GM21529 (cell line): ENCODE measurements around the gene CRYL1.
"Not testable (repeated sequence)": the region's sequence is repeated elsewhere in the genome, so short reads cannot be mapped to it uniquely, and the experiment has no call there.

ENCODE experiments used
- ATAC-seq: cut with Tn5 transposase; IDR thresholded peaks from one replicate; pipeline ENCODE4 v1.9.1; 2021; ENCODE audit not compliant: unreplicated experiment

The CRYL1 gene

DNA sequence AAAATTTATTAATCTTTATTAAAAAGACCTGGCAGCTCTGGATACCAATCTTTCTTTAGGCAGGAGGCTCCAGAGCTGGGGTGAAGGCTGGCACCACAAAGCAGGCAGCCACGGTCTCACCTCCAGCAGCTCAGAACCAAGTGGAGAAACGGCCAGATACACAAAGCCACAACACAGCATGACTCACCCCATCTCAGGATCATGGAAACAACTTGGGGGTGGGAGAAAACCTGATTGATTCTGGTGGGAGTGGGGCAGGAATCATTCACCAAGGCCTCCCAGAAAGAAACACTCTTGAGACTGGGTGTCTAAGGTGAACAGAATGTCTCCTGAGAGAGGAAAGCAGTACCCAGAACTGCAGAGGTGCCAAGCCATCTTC lies 64.2 kb downstream of the CRYL1 start:
- no peak for ATAC-seq

DNA sequence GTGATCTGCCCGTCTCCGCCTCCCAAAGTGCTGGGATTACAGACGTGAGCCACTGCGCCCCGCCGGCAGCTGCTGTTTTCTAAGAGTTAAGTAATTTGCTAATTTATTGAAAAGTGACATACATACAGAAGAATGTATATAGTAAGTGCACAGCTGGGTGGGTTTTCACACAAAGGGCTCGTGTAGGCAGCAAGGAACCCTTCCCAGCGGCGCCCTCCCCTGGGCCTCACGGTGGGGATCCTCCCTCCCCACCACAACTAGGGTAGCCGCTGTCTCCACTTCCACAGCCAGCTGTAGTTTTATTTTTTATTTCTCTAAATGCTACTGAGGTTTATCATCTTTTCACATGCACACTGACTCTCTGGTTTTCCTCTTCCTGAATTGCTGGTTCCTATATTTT lies 64.9 kb downstream of the CRYL1 start:
- ATAC-seq: no peak

- ATAC-seq: no peak
Measured at GRCh38 chr13:20457670-20458069, 68.0 kb downstream of the CRYL1 start.

DNA sequence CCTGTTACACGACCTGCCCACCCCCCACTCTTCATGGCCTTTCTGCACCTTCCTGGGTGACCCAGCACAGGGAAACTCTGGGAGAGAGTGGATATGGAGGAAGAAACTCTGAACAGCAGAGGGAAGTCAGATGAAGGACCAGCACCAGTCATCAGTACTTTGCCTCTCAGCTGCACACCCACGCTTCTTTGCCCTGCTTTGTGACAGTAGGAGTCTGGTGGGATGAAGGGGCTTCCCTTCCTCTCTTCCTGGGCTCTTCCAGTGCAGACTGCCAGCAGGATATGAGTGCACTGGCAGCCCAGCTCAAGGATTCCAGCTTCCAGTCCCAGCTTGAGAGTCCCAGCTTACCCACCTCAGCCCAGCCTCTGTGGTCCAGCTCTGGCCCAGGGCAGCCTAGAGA lies 68.9 kb downstream of the CRYL1 start:
- ATAC-seq: no peak

DNA sequence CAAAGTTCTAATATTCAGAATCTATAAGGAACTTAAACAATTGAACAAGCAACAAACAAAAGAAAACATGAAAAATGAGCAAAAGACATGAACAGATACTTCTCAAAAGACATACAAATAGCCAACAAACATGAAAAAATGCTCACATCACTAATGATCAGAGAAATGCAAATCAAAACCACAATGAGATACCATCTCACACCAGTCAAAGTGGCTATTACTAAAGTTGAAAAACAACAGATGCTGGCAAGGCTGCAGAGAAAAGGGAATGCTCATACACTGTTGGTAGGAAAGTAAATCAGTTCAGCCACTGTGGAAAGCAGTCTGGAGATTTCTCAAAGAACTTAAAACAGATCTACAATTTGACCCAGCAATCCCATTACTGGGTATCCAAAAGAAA lies 74.3 kb downstream of the CRYL1 start:
- ATAC-seq: no peak

DNA sequence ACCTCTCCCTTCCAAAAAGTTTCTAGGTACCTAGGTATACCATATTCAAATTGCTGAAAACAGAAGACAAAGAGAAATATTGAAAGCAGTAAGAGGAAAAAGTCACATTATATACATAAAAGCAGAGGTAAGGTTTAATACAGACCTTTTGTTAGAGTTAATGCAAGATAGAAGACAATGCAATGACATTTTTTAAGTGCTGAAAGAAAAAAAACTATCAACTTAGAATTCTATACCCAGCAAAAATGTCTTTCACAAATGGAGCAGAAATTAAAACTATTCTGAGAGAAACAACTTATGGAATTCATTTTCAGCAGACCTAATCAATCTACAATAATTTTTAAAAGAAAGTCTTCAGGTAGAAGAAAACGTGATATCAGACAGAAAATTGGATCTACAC lies 77.2 kb downstream of the CRYL1 start:
- no peak for ATAC-seq

- ATAC-seq: no peak
Measured at GRCh38 chr13:20446900-20447299, 78.8 kb downstream of the CRYL1 start.

DNA sequence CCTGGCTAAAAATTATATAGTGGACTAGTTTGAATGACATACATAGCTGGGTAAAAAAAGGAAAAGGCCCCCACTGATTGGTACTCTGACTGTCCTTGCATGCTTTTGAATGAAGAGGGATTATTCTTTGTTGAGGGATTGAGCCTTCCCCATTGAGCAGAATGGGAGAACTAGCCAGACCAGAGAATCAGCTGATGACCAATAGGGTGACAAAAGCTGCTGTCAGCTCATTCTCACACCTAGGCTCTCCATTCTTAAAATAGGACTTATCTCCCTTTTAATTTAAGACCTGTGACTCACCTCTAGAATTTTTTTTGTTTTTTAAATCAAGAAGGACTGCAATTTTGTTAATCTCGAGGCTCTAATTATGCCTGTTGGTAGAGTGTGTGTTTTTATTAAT lies 79.3 kb downstream of the CRYL1 start:
- ATAC-seq: no peak

GRCh38 chr13:20442798-20443381 lies 82.8 kb downstream of the CRYL1 start:
- ATAC-seq: no peak

- ATAC-seq: no peak
Measured at GRCh38 chr13:20442375-20442774, 83.3 kb downstream of the CRYL1 start.

GRCh38 chr13:20441879-20442278 lies 83.8 kb downstream of the CRYL1 start:
- no peak for ATAC-seq

DNA sequence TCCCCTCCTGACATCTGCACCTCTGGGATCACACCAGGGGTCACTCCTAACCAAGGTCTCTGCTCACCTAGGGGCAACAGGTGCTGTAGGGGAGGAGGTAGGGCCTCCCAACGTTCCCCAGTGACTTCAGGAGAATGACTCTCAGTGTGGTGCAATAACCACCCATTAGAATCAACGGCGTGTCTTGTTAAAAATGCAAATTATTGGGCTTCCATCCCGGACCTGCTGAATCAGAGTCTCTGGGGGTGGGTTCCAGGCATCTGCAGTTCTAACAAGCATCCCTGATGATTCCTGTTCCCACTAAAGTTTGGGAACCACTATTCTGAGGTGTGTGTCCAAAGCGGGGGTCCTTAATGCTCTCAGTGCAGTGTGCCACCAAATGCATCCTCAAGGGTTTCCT lies 84.6 kb downstream of the CRYL1 start:
- no peak for ATAC-seq

DNA sequence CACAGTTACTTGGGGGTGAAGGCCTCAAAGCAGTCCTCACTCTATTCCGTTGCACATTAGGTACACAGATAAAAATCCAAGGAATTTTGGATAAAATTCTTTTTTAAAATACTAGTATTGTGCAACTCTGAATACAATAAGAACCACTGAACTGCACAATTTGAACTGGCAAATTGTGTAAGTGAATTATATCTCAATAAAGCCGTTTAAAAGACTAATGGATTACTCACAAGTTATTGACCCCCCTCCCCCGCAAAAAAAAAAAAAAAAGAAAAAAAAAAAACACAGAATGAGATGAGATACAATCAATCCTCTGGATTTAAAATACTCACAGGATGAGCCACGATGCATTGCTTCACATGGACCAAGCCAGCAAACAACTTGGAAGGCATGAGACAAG lies 86.4 kb downstream of the CRYL1 start:
- ATAC-seq: no peak

GRCh38 chr13:20438801-20439200 lies 86.9 kb downstream of the CRYL1 start:
- ATAC-seq: no peak

DNA sequence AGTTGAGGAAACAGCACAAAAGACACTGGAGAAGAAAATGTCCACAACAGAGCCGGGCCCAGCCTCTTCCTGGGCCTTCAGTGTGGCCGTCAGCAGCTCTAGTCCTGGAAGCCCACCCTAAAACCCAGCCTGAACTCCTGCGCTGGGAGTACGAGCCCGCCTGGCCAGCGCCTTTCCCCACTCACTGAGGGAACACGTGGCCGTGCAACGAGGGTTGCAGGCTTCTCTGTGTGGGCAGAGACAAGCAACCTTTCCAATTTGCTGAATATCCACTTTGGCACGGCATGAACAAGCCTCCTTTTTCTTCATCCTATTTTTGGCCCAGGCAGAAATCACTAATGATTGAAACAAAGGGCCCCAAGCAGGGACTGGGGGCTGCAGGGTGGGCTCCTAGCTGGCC lies 89.2 kb downstream of the CRYL1 start:
- ATAC-seq: no peak

DNA sequence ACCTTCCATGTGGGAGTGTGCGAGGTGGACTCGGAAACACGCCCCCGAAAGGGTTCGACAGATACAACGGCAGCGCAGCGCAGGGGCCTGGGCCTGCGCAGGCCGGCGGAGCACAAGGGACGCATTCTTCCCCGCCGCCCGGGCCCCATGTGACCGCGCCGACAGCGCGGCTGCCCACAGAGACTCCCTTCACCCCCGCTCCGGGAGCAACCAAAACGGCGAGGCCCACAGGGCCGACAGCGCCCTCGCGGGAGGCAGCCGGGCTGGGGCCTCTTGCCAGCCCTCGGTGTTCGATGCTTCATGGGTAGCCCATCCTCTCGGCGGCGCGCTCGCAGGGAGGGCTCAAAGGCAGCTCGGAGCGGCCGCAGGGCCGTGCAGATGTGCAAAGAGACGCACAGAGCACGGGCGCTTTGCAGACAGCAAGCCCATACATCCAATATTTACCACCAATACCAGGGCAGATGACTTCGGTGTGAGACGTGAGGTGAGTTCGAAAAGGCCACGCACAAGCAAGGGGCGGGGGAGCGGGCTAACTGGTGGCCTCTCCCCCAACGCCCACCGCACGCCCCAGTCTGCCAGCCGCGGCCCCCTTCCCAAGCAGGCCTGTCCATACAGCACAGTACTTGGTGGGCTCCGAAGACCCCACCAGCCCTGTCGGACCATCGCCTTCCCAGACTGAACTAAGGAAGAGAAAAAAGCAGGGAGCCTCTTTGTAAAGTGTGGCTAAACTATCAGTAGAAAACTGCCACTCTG lies 89.9 kb downstream of the CRYL1 start:
- no peak for ATAC-seq

GRCh38 chr13:20434210-20434609 lies 91.4 kb downstream of the CRYL1 start:
- ATAC-seq: not testable (repeated sequence)

GRCh38 chr13:20431687-20432384 lies 93.8 kb downstream of the CRYL1 start:
- ATAC-seq: no peak

- no peak for ATAC-seq
Measured at GRCh38 chr13:20431080-20431479, 94.6 kb downstream of the CRYL1 start.

DNA sequence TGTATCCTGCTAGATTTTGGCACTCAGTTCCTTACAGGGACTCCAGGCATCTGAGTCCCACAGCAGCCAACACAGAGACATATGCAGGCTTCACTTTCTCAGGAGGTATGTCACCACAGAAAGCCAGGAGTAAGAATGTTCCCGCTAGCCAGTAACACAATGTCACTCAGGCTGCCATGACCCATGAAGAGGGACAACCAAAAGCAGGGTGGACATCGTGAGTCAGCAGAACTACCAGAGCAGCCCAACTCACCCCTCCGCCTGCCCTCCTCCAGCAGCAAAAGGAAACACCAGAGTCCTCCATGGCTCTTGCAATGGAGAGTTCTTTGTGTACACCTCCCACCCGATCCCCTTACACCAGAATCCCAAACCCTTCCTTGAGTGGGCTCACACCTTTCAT lies 95.4 kb downstream of the CRYL1 start:
- no peak for ATAC-seq

DNA sequence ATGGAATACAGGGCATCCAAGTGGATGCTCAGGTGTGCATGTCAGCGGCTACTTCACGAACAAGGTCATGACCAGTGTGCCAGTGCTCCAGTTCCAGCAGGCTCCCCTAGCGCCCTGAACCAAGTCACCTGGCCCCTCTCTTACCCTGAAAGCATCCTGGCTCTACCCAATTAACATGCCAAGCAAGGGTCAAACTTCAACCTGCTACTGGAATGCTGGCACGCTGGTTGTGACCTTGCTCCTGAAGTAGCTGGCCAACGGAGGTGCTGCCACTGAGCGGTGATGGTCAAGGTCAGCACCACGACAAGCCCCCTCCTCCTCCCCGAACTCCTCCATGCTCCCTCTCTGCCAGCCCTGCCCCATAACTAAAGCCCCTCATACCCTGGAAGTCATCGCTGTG lies 96.0 kb downstream of the CRYL1 start:
- no peak for ATAC-seq
